Measurements from ENCODE around the gene VAV1.

Gene VAV1

GRCh38 chr19:6890401-6890913, 117.9 kb downstream of the VAV1 start:
- no peak for DNase-seq (ENCODE audit: low read depth, low spot score)

- no peak for DNase-seq (ENCODE audit: low read depth, low spot score)
These were observed 118.4 kb downstream of the VAV1 start for GRCh38 chr19:6890938-6891337.

- DNase-seq (ENCODE audit: low read depth, low spot score): no peak
These were observed 119.4 kb downstream of the VAV1 start for GRCh38 chr19:6891761-6892385.

DNA sequence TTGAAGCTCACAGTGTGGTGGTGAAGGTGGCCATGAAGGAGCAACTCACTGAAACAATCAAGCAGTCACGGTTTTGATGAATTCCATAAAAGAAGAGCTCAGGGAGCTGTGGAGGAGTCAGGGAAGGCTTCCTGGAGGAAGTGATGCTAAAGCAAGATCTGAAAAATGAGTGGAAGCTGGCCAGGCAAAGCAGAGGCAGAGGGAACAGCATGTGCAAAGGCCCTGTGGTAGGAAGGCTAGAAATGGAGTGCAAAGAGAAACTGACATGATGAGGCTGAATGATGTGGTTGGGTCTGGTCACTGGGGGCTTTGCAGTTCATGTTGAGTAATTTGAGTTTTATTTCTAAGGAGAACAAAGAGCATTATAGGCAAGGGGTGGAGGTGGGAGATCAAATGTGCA, 121.8 kb downstream of the VAV1 start:
- DNase-seq (ENCODE audit: low read depth, low spot score): no peak

DNA sequence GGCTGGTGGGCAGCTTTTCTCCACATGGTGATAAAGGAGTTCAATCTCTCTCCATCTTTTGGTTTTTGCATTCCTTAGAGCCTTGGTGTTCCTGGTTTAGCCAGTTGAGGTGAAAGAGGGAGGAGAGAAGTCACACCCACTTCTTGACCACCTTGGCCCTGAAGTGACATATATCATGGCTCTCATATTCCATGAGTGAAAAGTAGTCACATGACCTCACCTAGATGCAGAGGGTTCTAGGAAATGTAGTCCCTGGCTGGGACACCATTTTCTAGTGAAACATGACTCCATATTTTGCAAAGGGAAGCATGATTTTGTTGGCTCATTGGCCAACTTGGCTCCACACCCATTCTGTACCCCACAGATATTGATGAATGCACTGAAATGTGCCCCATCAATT, 130.9 kb downstream of the VAV1 start:
- DNase-seq (ENCODE audit: low read depth, low spot score): no peak

GRCh38 chr19:6906559-6907060, 134.1 kb downstream of the VAV1 start:
- DNase-seq (ENCODE audit: low read depth, low spot score): no peak
